ENCODE results near the gene MCFD2.

DNA sequence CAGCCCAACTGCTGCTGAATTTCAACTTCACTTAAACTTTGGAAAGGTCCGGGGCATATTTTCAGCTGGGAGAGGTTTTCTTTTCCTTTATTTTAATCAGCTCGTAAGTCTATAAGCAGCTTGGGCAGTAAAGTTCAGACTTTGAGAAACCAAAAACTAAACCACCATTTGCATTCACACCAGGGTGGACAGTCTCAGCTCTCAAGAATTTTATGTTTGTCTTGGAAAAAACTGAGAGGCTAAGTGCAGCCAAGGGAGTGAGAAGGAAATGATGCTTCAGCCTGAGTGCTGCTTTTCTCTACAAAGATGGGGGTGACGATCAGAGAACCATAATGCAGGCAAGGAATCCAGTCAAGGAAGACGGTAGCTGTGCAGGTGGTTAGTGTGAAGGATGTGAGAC is 30.2 kb downstream of the MCFD2 start:
- TF ChIP-seq, protein P1, sequence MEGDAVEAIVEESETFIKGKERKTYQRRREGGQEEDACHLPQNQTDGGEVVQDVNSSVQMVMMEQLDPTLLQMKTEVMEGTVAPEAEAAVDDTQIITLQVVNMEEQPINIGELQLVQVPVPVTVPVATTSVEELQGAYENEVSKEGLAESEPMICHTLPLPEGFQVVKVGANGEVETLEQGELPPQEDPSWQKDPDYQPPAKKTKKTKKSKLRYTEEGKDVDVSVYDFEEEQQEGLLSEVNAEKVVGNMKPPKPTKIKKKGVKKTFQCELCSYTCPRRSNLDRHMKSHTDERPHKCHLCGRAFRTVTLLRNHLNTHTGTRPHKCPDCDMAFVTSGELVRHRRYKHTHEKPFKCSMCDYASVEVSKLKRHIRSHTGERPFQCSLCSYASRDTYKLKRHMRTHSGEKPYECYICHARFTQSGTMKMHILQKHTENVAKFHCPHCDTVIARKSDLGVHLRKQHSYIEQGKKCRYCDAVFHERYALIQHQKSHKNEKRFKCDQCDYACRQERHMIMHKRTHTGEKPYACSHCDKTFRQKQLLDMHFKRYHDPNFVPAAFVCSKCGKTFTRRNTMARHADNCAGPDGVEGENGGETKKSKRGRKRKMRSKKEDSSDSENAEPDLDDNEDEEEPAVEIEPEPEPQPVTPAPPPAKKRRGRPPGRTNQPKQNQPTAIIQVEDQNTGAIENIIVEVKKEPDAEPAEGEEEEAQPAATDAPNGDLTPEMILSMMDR (IDR thresholded peaks at IDR 0.05) = no peak
- no peak for TF ChIP-seq EZH2 (IDR thresholded peaks at IDR 0.05)
- TF ChIP-seq EZH2phosphoT487 (IDR thresholded peaks at IDR 0.05) = no peak

Data from neural progenitor cell (in vitro differentiated cells).